Measurements from ENCODE around the gene GNA12. TPM values are rescaled to one million over a fixed set of nuclear protein-coding genes. Genes with fewer than 3 reads are reported as not detected.

The GNA12 gene
- total RNA-seq, 3 donors from 2014 or later, result 21.7 to 57.7 (median 25.7) TPM

GRCh38 chr7:2837496-2837895 lies 6.6 kb downstream of the GNA12 start:
- ATAC-seq (no peak), DNase-seq (no peak)
- TF ChIP-seq CTCF (IDR thresholded peaks at IDR 0.05), result no peak
- no peaks in the 10 kb centered on the region for H3K9me3 ChIP-seq
- no peak overlapping the region for H3K4me3 ChIP-seq
- intact Hi-C loops (cut with DNase I, micrococcal nuclease), result no loop called here
- peaks cover 10% of the 10 kb centered on the region for H3K4me1 ChIP-seq (ENCODE audit: low read depth)
- no peaks in the 10 kb centered on the region for H3K36me3 ChIP-seq (ENCODE audit: low read depth)

GRCh38 chr7:2834748-2835441 lies 9.2 kb downstream of the GNA12 start:
- DNase-seq (no peak), ATAC-seq (no peak)
- Histone ChIP-seq H3K4me3 (no peak overlapping the region), H3K4me1 (ENCODE audit: low read depth) (peaks cover 7% of the 10 kb centered on the region), H3K9me3 (no peaks in the 10 kb centered on the region), H3K36me3 (ENCODE audit: low read depth) (no peaks in the 10 kb centered on the region)
- TF ChIP-seq CTCF (IDR thresholded peaks at IDR 0.05), result no peak
- intact Hi-C loops (cut with DNase I, micrococcal nuclease), result no loop called here

GRCh38 chr7:2833083-2833910 lies 10.8 kb downstream of the GNA12 start:
- intact Hi-C loops (cut with DNase I, micrococcal nuclease), result no loop called here
- Histone ChIP-seq H3K36me3 (ENCODE audit: low read depth) (no peaks in the 10 kb centered on the region), H3K4me1 (ENCODE audit: low read depth) (no peaks in the 10 kb centered on the region), H3K9me3 (no peaks in the 10 kb centered on the region), H3K4me3 (no peak overlapping the region)
- no peak for ATAC-seq
- TF ChIP-seq CTCF (IDR thresholded peaks at IDR 0.05), result no peak
- DNase-seq, result no peak

GRCh38 chr7:2832461-2832860 lies 11.6 kb downstream of the GNA12 start:
- DNase-seq, result no peak
- no peak for ATAC-seq

More at GRCh38 chr7:2832461-2832860, 11.6 kb downstream of the GNA12 start:
- Histone ChIP-seq H3K4me3 (no peak overlapping the region), H3K4me1 (ENCODE audit: low read depth) (no peaks in the 10 kb centered on the region), H3K9me3 (no peaks in the 10 kb centered on the region), H3K36me3 (ENCODE audit: low read depth) (no peaks in the 10 kb centered on the region)
- TF ChIP-seq CTCF (IDR thresholded peaks at IDR 0.05), result no peak
- intact Hi-C loops (cut with DNase I, micrococcal nuclease), result no loop called here
